HTERT RPE-1 (cell line): ENCODE data around the gene LENG1.

Experiments used
- in situ Hi-C: fragments of 300-500 bp; cut with MboI; formaldehyde crosslinking; loops from 4 replicates; pipeline ENCODE4 v1.14.3; 2020; ENCODE audit warnings: low sequenced_read_pairs

LENG1 gene

DNA sequence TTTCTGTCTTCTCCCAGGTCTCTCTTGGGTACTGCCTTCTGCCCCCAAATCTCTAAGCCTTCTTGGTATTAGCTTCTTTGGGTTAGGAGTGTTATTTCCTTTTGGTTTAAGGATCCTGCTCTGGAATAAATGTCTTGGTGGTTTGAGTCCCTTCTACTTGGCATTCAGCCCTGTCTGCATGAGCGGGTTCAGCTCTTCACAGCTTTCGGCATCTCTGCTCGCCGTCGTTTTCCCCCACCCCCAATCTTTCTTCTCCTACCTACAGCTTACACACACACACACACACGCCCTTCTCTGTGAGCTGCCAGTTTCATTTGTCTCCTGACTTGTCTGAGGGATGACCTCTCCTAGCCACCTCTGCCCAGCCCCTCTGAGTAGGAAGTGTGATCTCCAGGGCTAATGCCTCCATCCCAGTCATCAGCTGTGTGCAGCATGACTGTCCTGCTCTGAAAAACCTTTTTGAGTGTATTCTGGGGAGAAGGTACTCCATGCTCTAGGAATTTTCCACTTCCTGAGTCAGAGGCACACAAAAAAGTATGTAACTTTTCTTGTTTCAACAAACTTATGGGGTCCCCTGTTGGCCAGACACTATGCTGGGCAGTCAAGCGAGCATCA lies 17.2 kb downstream of the LENG1 start:
- in situ Hi-C loops = no loop called here

DNA sequence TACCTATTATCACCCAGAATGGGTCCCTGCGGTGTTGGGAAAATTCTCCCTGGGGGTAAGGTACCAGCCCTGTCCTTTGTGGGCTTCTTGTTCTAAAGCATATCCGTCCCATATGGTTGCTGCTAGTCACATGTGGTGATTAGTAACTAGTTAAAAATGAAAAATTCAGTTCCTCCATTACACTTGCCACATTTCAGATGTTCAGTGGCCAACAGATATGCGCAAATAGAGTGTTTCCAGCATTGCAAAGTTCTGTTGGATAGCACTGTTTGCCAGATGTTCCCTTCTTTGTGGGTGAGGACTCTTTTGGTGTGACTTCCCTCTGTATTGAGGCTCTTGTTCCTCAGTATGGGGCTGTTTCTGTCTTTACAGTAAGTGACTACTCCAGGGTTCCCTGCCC lies 18.2 kb downstream of the LENG1 start:
- in situ Hi-C loops = no loop called here

DNA sequence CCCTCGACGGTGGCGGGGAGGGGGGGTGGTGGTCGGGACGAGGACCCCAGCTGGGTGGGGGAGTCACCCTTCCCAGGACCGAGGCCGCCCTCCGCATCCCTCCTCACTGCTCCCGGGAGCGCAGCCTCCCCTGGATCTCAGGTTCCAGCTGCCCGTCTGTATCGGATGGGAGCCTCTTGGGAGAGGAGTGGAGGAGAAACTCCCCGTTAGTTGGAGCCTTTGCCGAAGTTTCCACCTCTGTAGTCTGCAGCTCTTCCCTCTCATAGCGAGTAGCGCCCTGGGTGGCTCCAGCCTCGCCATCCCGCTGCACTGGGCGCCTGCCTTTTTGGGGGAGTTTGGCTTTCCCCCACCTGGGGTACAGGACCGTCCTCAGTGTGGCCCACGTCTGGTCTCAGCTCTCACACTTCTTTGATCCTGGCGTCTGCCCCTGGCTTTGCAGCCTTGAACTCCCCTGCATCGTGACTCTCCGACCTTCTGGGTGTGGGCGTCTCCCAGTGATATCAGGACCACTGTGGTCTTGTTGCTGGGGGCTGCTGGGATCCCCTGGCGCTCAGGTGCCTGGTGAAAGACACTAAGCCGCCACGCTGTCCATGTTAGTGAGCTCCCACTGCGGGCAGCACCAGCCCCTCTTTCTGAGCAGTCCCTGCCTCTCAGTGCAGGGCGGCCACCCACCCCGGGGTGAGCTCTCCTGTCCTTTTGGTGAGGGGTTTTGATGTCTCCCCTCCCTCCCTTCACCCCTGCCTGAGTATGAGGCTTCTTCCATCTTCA lies 20.8 kb downstream of the LENG1 start:
- in situ Hi-C loops = no loop called here

DNA sequence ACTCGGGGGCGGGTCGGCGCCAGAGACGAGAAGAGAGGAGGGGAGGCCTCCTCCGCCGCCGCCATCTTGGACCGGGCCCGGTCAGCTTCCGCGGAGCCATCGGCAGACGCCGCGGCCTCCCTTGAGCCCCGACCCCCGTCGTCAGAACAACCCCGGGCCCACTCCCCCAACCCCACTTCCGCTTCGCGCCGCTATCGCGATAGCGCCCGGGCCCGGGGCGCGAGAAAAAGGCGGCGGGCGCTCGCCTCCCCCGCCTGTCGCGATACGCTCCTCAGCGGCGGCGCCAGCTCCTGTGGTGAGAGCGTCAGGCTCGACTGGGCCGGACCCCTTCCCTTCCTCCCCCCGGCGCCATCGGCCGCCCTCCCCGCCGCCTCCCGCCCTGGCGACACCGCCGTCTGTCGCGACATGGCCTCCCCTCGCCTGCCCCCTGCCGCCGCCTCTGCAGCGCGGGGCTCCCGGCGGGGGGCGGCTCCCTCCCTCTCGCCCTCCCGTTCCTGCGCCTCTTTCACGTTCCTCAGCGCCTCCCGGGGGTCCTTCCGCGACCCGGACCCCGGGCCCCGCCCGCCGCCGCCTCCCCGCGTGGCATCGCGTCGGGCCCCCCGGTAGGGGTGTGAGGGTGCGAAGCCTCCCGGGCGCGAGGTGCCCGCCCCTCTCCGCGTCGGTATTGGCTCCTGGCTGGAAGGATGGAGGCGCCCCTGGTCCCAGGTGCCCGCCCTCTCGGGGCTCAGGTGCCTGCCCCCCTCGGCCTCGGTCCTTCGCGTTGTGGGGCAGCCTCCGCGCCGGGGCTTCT lies 21.6 kb downstream of the LENG1 start, which contains the start of gene CNOT3:
Gene CNOT3 (plus strand): TSS at position 64 of the 790 bp plus-strand sequence. CDS start 5,217 bp downstream, outside the sequence.
- in situ Hi-C loops = no loop called here

DNA sequence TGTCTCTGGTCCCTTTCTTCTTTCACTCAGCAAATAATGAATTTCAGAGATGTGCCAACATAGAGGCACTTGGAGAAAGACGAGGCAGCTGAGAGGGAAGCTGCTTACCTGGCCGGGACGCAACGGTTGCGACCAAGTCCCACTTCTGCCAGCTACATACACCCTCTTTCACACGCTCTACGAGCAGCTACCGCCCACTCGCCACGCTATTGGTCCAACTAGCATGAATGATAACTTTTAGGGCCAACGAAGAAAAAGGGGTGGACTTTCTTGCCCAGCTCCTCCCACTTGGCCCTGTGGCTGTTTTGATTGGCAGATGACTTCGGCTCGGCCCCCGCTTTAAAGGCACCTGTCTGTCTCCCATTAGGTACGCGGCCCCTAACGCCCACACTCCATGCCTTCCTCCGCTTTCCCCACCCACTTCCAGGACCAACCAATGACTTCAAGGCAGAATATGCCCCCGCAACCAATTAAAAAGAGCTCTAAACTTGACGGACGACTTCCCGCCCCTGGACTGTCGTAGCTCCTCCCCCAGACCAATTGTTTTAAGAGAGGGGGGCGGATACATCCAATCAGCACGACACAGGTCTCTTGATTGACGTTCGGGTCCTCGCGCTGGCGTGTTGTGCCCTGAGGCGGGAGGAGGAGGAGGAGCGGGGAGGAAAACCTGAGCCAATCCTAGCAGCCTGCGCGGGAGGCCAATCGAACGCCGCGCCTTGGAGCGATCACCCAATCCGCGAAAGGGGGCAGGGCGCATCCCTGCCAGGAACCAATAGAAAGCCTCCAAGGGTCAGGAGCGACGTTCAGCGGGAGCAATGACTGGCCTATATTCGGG lies 22.4 kb downstream of the LENG1 start:
- in situ Hi-C loops = no loop called here

DNA sequence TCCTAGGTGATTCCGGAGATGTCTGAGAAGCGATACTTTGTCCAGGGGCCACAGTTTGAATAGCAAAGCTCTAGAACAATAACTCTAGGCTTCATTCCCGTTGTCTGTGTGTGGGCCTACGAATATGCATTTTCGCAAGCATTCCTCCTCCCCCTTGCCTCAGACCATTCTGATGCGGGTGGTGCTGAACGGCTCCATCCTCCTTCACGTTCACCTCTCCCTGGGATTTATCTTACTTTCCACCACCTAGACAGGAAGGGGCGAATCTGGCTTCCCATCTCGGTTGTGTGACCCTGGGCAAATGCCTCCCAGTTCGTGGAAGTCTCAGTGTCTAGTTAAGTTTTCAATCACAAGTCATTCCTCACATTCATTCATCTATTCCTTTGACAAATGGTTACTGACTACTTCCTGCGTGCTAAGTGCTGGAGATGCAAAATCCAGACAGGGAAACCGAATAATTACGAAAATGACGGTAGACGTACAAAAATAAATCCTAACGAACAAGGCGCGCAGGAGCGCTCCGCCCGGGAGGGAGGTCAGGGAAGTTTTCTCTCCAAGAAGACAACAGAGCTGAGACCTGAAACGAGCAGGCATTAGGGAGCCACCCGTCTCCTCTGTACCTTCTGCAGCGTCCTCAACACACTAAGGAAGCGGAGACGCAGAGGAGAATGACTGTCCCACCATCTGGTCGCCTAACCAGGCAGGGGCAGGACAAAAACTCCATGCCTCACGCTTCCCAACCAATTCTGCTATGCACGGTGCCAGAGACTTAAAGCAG lies 23.2 kb downstream of the LENG1 start:
- in situ Hi-C loops = no loop called here

DNA sequence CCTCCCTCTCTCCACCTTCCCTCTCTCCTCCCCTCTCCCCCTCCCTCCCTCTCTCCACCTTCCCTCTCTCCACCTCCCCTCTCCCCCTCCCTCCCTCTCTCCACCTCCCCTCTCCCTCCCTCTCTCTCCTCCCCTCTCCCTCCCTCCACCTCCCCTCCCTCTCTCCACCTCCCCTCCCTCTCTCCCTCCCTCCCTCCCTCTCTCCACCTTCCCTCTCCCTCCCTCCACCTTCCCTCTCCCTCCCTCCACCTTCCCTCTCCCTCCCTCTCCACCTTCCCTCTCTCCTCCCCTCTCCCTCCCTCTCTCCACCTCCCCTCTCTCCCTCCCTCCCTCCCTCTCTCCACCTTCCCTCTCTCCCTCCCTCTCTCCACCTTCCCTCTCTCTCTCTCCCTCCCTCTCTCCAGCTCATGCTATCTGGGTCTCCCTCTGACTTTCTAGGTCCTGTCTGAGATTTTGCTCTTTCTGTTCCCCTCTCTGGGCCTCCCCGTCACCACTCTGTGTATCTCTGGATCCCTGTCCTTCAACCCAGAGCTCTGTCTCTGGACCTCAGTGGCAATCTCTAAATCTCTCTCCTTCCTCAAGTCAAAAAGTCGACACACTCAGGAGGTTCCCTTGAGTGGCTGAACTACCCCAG lies 25.4 kb downstream of the LENG1 start:
- in situ Hi-C loops = no loop called here

DNA sequence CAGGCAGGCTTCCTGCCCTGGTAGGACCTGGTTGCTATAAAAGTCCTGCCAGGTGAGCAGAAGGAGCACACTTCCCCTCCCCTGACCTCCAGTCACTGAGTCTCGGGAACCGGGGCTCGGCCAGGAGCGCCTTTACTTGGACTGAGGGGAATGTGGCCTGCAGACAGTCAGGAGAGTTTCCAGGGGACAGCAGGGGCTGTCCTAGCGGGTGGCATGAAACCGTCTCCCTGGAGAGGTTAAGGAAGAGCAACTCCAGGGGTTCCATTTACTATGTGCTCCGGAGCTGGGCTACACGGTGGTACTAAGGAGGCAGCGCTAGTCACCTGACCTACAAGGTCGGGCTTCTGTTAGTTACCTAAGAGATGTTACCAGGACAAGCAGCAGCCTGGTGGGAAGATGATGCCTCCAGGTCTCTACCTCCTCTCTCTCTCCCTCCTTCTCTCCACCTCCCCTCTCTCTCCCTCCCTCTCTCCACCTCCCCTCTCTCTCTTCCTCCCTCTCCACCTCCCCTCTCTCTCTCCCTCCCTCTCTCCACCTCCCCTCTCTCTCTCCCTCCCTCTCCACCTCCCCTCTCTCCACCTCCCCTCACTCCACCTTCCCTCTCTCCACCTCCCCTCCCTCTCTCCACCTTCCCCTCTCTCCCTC lies 26.1 kb downstream of the LENG1 start:
- in situ Hi-C loops = no loop called here

DNA sequence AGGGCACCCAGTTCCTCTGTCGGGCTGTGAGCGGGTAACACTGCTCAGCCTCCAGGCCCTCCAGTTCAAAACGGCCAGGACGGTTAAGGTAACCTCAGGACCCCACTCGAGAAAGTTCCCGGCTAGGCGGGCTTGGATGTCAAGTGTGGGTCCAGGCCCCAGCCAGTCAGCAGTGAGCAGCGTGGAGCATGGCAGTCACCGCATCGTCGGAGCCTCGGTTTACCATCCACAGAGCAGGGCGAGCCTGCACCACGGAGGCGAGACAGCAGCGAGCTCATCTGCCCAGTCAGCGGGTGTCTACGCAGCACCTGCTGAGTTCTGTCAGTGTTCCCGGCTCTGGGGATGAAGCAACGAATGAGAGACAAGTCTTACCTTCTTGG lies 29.9 kb downstream of the LENG1 start:
- in situ Hi-C loops = no loop called here

DNA sequence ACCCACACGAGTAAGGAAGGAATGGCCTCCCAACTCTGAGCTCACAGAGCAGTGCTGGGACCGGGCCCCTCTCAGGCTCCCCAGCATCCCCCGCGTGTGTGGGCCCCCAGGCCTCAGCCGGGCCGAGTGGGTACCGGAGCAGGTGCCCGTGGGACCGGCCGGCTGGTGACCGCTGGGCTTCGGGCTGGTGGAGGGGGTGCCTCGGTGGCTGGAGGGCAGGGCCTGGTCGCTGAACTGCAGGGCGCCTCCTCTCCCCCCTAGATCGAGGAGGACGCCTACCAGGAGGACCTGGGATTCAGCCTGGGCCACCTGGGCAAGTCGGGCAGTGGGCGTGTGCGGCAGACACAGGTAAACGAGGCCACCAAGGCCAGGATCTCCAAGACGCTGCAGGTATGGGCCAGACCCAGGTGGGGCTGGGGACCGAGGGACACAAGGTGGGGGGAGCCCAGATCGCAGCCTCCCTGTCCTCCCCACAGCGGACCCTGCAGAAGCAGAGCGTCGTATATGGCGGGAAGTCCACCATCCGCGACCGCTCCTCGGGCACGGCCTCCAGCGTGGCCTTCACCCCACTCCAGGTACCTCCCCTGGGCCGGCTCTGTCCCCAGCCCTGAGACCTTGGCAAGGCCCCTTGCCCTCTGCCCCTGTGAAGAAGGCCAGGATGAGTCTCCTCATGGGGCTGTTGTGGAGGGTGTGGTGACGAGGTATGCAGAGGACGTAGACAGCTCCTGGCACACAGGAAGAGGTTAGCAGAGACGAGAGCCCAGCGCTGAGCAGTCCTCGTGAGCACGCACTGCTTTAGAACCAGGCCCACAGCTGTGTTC lies 30.5 kb downstream of the LENG1 start:
- in situ Hi-C loops = no loop called here

DNA sequence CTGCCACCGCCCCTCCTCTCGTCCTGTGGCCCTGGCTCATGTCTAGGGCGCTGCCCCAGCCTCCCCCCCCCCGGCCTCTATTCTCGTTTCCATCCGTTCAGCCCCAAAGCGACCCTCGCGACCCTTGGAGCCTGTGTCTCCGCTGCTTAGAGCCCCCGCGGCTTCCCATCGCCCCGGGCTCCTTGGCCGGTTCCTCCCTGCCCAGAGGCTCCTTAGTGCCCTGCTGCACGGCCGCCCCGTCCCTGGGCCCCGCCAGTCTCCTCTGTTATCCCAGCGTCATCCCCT lies 31.1 kb downstream of the LENG1 start:
- in situ Hi-C loops = no loop called here

DNA sequence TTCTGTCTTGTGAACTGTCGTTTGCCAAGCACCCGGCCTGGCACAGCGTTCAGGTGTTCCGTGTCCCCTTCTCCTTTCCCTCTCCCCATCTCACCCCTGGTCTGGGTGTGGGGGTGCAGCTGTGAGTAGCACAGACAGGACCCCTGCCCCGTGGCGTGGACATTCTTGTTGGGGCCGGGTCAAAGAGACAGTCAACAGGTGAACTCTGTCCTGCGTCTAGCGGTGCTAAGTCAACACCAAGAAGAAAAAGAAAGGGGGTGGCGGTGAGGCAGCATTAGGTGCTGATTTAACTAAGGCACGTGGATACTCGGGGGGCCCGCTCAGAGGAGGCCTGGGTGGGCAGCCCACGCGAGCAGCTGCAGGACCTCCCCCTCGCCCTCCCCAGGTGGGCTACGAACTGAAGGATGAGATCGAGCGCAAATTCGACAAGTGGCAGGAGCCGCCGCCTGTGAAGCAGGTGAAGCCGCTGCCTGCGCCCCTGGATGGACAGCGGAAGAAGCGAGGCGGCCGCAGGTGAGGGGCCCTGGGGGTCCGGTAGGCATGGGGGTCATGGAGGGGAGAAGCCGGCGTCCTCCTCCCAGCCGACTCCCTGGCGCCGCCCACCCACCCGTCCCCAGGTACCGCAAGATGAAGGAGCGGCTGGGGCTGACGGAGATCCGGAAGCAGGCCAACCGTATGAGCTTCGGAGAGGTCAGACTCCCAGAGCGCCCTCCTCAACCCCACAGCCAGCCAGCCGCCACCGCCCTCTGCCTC lies 31.7 kb downstream of the LENG1 start:
- in situ Hi-C loops = no loop called here

DNA sequence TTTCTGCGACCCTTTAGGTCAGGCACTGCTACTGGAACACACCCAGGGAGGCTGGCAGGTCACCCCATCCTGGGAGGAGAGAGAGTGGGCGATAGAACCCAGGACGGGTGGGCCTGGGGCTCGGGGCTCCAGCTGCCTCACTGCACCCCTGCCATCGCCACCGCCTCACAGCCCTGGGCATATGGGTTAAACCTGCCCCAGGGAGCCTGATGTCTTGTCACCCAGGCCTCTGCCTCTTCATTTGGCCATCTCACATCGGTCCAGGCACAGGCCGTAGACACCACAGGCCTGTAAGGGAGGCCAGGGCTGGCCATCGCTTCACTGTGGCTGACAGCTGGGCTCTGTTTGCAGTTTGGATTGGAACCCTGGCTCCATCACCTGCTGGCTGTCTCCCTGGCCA lies 33.8 kb downstream of the LENG1 start:
- in situ Hi-C loops = no loop called here

DNA sequence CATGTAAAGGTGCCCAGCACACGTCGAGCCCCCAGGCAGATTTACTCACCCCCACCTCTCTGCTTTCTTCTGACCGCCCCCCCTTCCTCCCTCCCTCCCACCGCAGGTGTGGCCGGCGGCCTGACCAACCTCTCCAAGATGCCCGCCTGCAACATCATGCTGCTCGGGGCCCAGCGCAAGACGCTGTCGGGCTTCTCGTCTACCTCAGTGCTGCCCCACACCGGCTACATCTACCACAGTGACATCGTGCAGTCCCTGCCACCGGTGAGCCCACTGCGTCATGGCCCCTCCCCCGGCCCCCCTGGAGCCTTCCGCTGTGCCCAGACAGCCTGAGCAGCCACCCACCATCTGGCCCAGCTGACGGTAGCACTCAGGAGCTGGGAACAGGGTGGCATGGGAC lies 35.1 kb downstream of the LENG1 start:
- in situ Hi-C loops = no loop called here

DNA sequence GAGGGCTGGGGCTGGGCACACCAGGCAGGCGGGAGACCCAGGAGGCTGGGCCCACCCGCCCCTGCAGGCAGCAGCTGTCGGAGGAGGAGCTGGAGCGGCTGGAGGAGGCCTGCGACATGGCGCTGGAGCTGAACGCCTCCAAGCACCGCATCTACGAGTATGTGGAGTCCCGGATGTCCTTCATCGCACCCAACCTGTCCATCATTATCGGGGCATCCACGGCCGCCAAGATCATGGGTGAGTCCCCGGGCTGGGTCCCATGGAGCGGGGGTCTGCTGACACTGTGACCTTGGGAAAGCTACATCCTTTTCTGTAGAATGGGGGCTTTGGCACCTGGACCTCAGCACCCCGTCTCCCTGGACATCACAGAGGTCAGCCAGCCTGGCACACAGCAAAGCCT lies 35.8 kb downstream of the LENG1 start:
- in situ Hi-C loops = no loop called here

DNA sequence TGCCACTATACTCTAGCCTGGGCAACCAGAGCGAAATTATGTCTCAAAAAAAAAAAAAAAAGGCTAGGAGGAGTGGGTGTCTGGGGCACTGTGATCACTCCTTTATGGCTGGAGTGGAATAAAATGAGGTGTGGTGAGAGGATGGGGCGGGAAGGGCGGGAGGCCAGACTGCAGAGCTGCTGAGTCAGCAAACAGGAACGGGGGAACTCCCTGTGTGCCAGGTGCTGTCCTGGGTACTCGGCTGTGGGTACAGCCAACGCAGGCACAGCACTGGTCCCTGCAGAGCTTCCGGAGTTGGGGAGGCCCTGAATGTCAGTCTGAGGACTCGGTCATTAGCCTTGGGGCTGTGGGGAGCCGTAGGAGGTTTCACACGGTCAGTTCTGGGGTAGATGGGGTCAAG lies 38.3 kb downstream of the LENG1 start:
- in situ Hi-C loops = no loop called here

DNA sequence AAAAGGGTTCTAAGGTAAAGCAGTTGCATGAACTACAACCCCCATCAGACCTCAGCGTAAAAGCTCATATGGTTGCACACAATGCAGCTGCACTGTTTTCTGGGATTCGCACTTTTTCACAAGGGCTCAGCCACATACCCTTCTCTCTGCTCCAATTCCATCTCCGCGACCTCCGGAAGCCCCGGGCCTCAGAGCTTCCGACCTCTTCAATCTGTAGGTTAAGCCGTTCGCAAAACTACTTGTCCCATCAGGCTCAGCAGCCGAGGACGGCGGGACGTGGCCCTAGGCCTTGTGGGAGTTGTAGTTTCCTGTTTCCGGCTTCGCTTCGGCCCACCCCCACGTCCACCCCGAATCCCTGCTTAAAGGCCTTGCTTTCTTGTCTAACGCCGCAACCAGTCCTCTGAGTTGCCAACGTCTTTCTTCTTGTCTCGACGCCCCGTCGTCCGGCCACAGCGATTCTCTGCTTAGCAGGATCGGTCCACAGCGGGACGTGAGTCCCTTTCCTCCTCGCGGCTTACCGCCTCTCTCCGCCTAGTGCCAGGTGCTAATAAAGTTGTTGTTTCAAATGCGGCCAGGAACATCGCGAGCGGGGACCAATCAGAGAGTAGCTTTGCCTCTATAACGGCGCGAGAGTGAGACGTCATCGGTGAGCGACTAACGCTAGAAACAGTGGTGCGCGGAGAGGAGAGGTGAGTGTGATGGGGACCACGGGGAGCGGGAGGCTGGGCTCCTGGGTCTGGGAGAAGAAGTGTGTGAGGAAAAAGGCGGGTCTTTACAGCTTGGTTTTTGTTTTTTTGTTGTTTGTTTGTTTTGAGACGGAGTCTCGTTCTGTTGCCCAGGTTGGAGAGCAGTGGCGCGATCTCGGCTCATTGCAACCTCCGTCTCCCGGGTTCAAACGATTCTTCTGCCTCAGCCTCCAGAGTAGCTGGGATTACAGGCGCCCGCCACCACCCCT lies 44.1 kb downstream of the LENG1 start, which contains the start of the genes PRPF31 and TFPT:
Gene PRPF31 (plus strand): TSS at position 646 of the 955 bp plus-strand sequence. CDS start 2,525 bp downstream, outside the sequence.
Gene TFPT (minus strand): TSS at position 549 of the 955 bp plus-strand sequence. CDS start 388 bp downstream, at position 161.
- in situ Hi-C loops = no loop called here
